PC-9 (cell line): ENCODE measurements around the gene WWC2. TPM values are rescaled to one million over a fixed set of nuclear protein-coding genes. Genes with fewer than 3 reads are reported as not detected.

Source experiments
- BruUV-seq: library from RNA; stranded (reverse); fragments of 400-500 nt; replicated peaks from 2 replicates; lab custom pipeline; 2021; lab: Mats Ljungman, UMichigan
- CTCF ChIA-PET: fragments of 300-600 bp; sonication (Branson Sonifier 250); formaldehyde crosslinking; loops from one replicate; lab custom pipeline; 2022; ENCODE audit warnings: antibody characterized with exemption; lab: Charles Lee
- POLR2A ChIA-PET: fragments of 300-600 bp; sonication (Branson Sonifier 250); formaldehyde crosslinking; loops from one replicate; lab custom pipeline; 2022; ENCODE audit warnings: antibody characterized with exemption; ENCODE audit not compliant: unreplicated experiment; lab: Charles Lee
- DNase-seq, 2 experiments: peaks; one replicate each; pipeline versions ENCODE4 v3.0.0 to v3.0.0-alpha.2; 2015 to 2022; ENCODE audit warnings: mixed read lengths in 1 of 2
- H2AFZ ChIP-seq: fragments of 200-600 bp; sonication (generic); 2 replicates; pipeline ENCODE4 v1.8.1; 2017; ENCODE audit warnings: antibody characterized with exemption
- H3F3A ChIP-seq: fragments of 200-600 bp; sonication (generic); 2 replicates; pipeline ENCODE4 v1.8.1; 2017; ENCODE audit warnings: antibody characterized with exemption, mild to moderate bottlenecking, low read depth; ENCODE audit not compliant: insufficient read depth
- H3K27ac ChIP-seq: fragments of 200-600 bp; sonication (generic); 2 replicates; pipeline ENCODE4 v1.6.1; 2016; ENCODE audit warnings: mixed run types
- H3K27me3 ChIP-seq: fragments of 200-600 bp; sonication (generic); 2 replicates; pipeline ENCODE4 v1.6.1; 2016; ENCODE audit warnings: low read depth, mixed run types; ENCODE audit not compliant: insufficient read depth
- H3K36me3 ChIP-seq: fragments of 200-600 bp; sonication (generic); 2 replicates; pipeline ENCODE4 v1.6.1; 2016; ENCODE audit warnings: low read depth, mixed run types
- H3K4me1 ChIP-seq: fragments of 200-600 bp; sonication (generic); replicated peaks from 2 replicates; pipeline ENCODE4 v1.6.1; 2016; ENCODE audit warnings: mixed run types; ENCODE audit not compliant: insufficient read depth
- H3K4me2 ChIP-seq: fragments of 200-600 bp; sonication (generic); 2 replicates; pipeline ENCODE4 v1.6.1; 2017; ENCODE audit warnings: mixed run types
- H3K4me3 ChIP-seq: fragments of 200-600 bp; sonication (generic); 2 replicates; pipeline ENCODE4 v1.6.1; 2016; ENCODE audit warnings: mixed run types
- H3K79me2 ChIP-seq: fragments of 200-600 bp; sonication (generic); 2 replicates; pipeline ENCODE4 v1.6.1; 2017; ENCODE audit warnings: low read depth, mixed run types
- H3K9me2 ChIP-seq: fragments of 200-600 bp; sonication (generic); 2 replicates; pipeline ENCODE4 v1.8.1; 2017; ENCODE audit warnings: mild to moderate bottlenecking; ENCODE audit not compliant: insufficient read depth
- H3K9me3 ChIP-seq: fragments of 200-600 bp; sonication (generic); 2 replicates; pipeline ENCODE4 v1.8.1; 2016; ENCODE audit warnings: low read depth; ENCODE audit not compliant: insufficient read depth
- H4K20me1 ChIP-seq: fragments of 200-600 bp; sonication (generic); 2 replicates; pipeline ENCODE4 v1.8.1; 2017; ENCODE audit not compliant: insufficient read depth
- CTCF ChIP-seq: fragments of 200-600 bp; sonication (generic); conservative IDR thresholded peaks from 2 replicates; pipeline ENCODE4 v1.6.1; 2017; ENCODE audit warnings: mixed run types, antibody characterized with exemption, mild to moderate bottlenecking, moderate library complexity
- EZH2 ChIP-seq: fragments of 200-600 bp; sonication (generic); IDR thresholded peaks from 2 replicates; pipeline ENCODE4 v1.8.0; 2017; ENCODE audit warnings: antibody characterized with exemption, low read depth
- intact Hi-C: fragments of 100-400 bp; cut with micrococcal nuclease; formaldehyde crosslinking; loops from one replicate; pipeline ENCODE4 v1.10.0; 2022; ENCODE audit not compliant: unreplicated experiment
- total RNA-seq: library from RNA; stranded (reverse); gene quantifications from 2 replicates; pipeline ENCODE4 v1.2.3, GENCODE V29; 2021

WWC2 gene
- total RNA-seq, 1 experiment from 2014 or later, result 42.3 TPM

- no peaks in the 10 kb centered on the region for H3F3A ChIP-seq
- H3K9me2 ChIP-seq, result no peaks in the 10 kb centered on the region
- H3K4me1 ChIP-seq, result no peaks in the 10 kb centered on the region
- POLR2A ChIA-PET, result no interaction called here
- no peak overlapping the region for H3K4me3 ChIP-seq
- H3K9me3 ChIP-seq, result no peaks in the 10 kb centered on the region
- H3K4me2 ChIP-seq, result no peak overlapping the region
- H2AFZ ChIP-seq, result no peak overlapping the region
- TF ChIP-seq CTCF (no peak), EZH2 (no peak)
- intact Hi-C loops, result no loop called here
- H3K36me3 ChIP-seq, result no peaks in the 10 kb centered on the region
- CTCF ChIA-PET, result no interaction called here
- DNase-seq, result no peak
- H3K27me3 ChIP-seq, result no peaks in the 10 kb centered on the region
- H3K79me2 ChIP-seq, result no peaks in the 10 kb centered on the region
- H3K27ac ChIP-seq, result no peak overlapping the region
- no peaks in the 10 kb centered on the region for H4K20me1 ChIP-seq
- no TSS peak for BruUV-seq
These were observed 39.3 kb upstream of the WWC2 start for GRCh38 chr4:183059797-183060196.

DNA sequence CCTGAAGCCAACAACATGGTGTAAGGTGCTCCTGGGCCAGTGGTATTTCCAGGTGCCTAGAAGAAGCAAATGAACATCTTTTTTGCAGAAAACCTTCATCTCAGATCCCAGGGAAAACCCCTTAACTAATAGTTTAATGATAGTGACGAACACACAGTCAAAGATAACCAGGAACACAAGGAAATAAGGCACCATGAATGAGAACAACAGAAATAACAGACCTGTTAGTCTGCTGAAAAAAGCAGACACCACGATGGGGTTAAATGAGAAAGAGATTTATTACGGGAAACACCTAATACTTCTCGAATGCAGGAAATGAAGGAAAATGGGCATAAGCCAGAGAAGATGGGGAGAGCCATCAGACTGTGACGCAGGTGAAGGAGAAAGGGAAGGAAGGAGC is 30.6 kb upstream of the WWC2 start:
- ChIA-PET POLR2A (no interaction called here), CTCF (no interaction called here)

DNA sequence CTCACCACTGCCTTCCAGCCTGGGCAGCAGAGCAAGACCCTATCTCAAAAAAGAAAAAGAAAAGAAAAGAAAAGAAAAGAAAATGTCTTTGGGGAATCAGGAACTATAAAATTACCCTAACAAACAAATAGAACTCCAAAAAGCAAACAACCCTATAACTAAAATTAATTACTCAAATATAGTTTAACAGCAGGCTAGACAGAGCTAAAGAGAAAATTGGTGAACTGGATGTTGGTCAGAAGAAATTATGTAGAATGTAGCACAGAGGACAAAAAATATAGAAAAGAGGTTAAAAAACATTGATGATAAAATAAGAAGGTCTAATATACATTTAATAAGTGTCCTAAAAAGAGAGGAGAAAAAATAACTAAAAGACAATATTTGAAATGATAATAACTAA is 27.8 kb upstream of the WWC2 start:
- no peak for DNase-seq
- no peak overlapping the region for H3K27ac ChIP-seq

More for the DNA sequence above, 30.6 kb upstream of the WWC2 start:
- Histone ChIP-seq H3K36me3 (no peaks in the 10 kb centered on the region), H3K4me2 (no peak overlapping the region), H3K9me3 (no peaks in the 10 kb centered on the region), H3K79me2 (no peaks in the 10 kb centered on the region), H3K4me3 (no peak overlapping the region), H2AFZ (no peak overlapping the region), H3K4me1 (no peaks in the 10 kb centered on the region), H3F3A (no peaks in the 10 kb centered on the region), H3K27ac (no peak overlapping the region), H3K27me3 (no peaks in the 10 kb centered on the region), H4K20me1 (no peaks in the 10 kb centered on the region), H3K9me2 (no peaks in the 10 kb centered on the region)
- no TSS peak for BruUV-seq
- intact Hi-C loops, result no loop called here
- no peak for DNase-seq
- TF ChIP-seq EZH2 (no peak), CTCF (no peak)

More for the DNA sequence above, 27.8 kb upstream of the WWC2 start:
- Histone ChIP-seq H3K4me1 (0 out of 2 replicates have a peak, but pooled peaks cover 8% of the 10 kb centered on the region), H3K4me3 (no peak overlapping the region), H3K27me3 (no peaks in the 10 kb centered on the region), H3K9me3 (no peaks in the 10 kb centered on the region), H3K9me2 (no peaks in the 10 kb centered on the region; the same call in 1 of the 2 replicates), H3F3A (no peaks in the 10 kb centered on the region), H2AFZ (no peak overlapping the region), H4K20me1 (no peaks in the 10 kb centered on the region), H3K79me2 (no peaks in the 10 kb centered on the region), H3K36me3 (no peaks in the 10 kb centered on the region), H3K4me2 (no peak overlapping the region)
- ChIA-PET CTCF (no interaction called here), POLR2A (no interaction called here)
- TF ChIP-seq CTCF (no peak), EZH2 (no peak)
- no TSS peak for BruUV-seq
- intact Hi-C loops, result loop anchor here (10.0 kb wide), 1 partner anchor 334 kb away; no protein-coding TSS in a partner anchor
